ENCODE results near the gene SCAMP3.

- TF ChIP-seq CTCF (IDR thresholded peaks at IDR 0.05; ENCODE audit: poor library complexity, severe bottlenecking) (peak; percentile 75), EP300 (conservative IDR thresholded peaks at IDR 0.05; ENCODE audit: poor library complexity, severe bottlenecking) (no peak), POLR2AphosphoS5 (IDR thresholded peaks at IDR 0.05) (no peak), EZH2 (IDR thresholded peaks at IDR 0.05; ENCODE audit: borderline replicate concordance, insufficient read depth, low read length, poor library complexity, severe bottlenecking) (no peak), RAD21 (conservative IDR thresholded peaks at IDR 0.05) (peak; percentile 64), TAF1 (IDR thresholded peaks at IDR 0.05; ENCODE audit: low read depth) (no peak)
Measured at GRCh38 chr1:155226188-155226909, 35.8 kb downstream of the SCAMP3 start.
